Glutamatergic neuron (in vitro differentiated cells): ENCODE results near the gene TMEM247. TPM values are rescaled to one million over a fixed set of nuclear protein-coding genes. Genes with fewer than 3 reads are reported as not detected.

ENCODE experiments used
- DNase-seq: peaks from one replicate; pipeline ENCODE4 v3.0.0; 2022
- H3K27ac Mint-ChIP-seq: one replicate; pipeline ENCODE4 v1.8.0; 2020; ENCODE audit warnings: mild to moderate bottlenecking, mixed read lengths, inconsistent platforms; ENCODE audit not compliant: unreplicated experiment
- H3K27me3 Mint-ChIP-seq: one replicate; pipeline ENCODE4 v1.8.0; 2020; ENCODE audit warnings: mild to moderate bottlenecking, moderate library complexity, mixed read lengths, inconsistent platforms; ENCODE audit not compliant: unreplicated experiment
- H3K36me3 Mint-ChIP-seq: one replicate; pipeline ENCODE4 v1.8.0; 2020; ENCODE audit warnings: mild to moderate bottlenecking, mixed read lengths, inconsistent platforms; ENCODE audit not compliant: unreplicated experiment
- H3K4me1 Mint-ChIP-seq: one replicate; pipeline ENCODE4 v1.8.0; 2020; ENCODE audit warnings: mild to moderate bottlenecking, low read depth, mixed read lengths, inconsistent platforms; ENCODE audit not compliant: unreplicated experiment
- H3K4me3 Mint-ChIP-seq: one replicate; pipeline ENCODE4 v1.8.0; 2020; ENCODE audit warnings: mild to moderate bottlenecking, mixed read lengths, inconsistent platforms; ENCODE audit not compliant: unreplicated experiment
- H3K9me3 Mint-ChIP-seq: one replicate; pipeline ENCODE4 v1.8.0; 2020; ENCODE audit warnings: mild to moderate bottlenecking, moderate library complexity, mixed read lengths, inconsistent platforms; ENCODE audit not compliant: unreplicated experiment
- CTCF ChIP-seq: fragments of 200-600 bp; sonication (generic); IDR thresholded peaks from one replicate; pipeline ENCODE4 v1.5.0; 2021; ENCODE audit not compliant: partially characterized antibody, unreplicated experiment
- total RNA-seq: library from RNA; stranded (reverse); fragmentation: NEBNext Ultra II Directional; extraction: Animal tissue kit (Norgen Biotek cat#: 25700); gene quantifications from one replicate; pipeline ENCODE4 v1.2.1, GENCODE V29; 2021; ENCODE audit not compliant: unreplicated experiment

TMEM247 gene
- total RNA-seq, 1 donor from 2014 or later = not detected

- Mint-ChIP-seq H3K4me1 (no peaks in the 10 kb centered on the region), H3K36me3 (peaks cover 6% of the 10 kb centered on the region), H3K4me3 (no peak overlapping the region), H3K27me3 (peaks cover 5% of the 10 kb centered on the region), H3K27ac (no peak overlapping the region), H3K9me3 (peaks cover 5% of the 10 kb centered on the region)
- DNase-seq = no peak
- TF ChIP-seq CTCF = no peak
Observed at GRCh38 chr2:46508312-46508711, 28.9 kb downstream of the TMEM247 start.

GRCh38 chr2:46508759-46509158 lies 29.4 kb downstream of the TMEM247 start:
- no peak overlapping the region for H3K4me3 Mint-ChIP-seq
- no peak for DNase-seq
- peaks cover 6% of the 10 kb centered on the region for H3K36me3 Mint-ChIP-seq
- no peak for TF ChIP-seq CTCF
- no peaks in the 10 kb centered on the region for H3K4me1 Mint-ChIP-seq
- peaks cover 3% of the 10 kb centered on the region for H3K27me3 Mint-ChIP-seq
- no peak overlapping the region for H3K27ac Mint-ChIP-seq
- H3K9me3 Mint-ChIP-seq = peaks cover 5% of the 10 kb centered on the region

GRCh38 chr2:46509804-46510203 lies 30.4 kb downstream of the TMEM247 start:
- H3K9me3 Mint-ChIP-seq = peaks cover 5% of the 10 kb centered on the region
- no peak overlapping the region for H3K4me3 Mint-ChIP-seq
- H3K4me1 Mint-ChIP-seq = no peaks in the 10 kb centered on the region
- no peak overlapping the region for H3K27ac Mint-ChIP-seq
- peaks cover 11% of the 10 kb centered on the region for H3K36me3 Mint-ChIP-seq
- peaks cover 2% of the 10 kb centered on the region for H3K27me3 Mint-ChIP-seq
- no peak for TF ChIP-seq CTCF
- DNase-seq = no peak

- no peak for TF ChIP-seq CTCF
- H3K9me3 Mint-ChIP-seq = peaks cover 7% of the 10 kb centered on the region
- H3K27me3 Mint-ChIP-seq = peaks cover 2% of the 10 kb centered on the region
- no peak overlapping the region for H3K4me3 Mint-ChIP-seq
- H3K27ac Mint-ChIP-seq = no peak overlapping the region
- DNase-seq = no peak
- peaks cover 18% of the 10 kb centered on the region for H3K36me3 Mint-ChIP-seq
- H3K4me1 Mint-ChIP-seq = no peaks in the 10 kb centered on the region
Observed at GRCh38 chr2:46510598-46511177, 31.3 kb downstream of the TMEM247 start.

GRCh38 chr2:46512185-46512584 lies 32.8 kb downstream of the TMEM247 start:
- TF ChIP-seq CTCF = no peak
- H3K36me3 Mint-ChIP-seq = peaks cover 21% of the 10 kb centered on the region
- H3K4me1 Mint-ChIP-seq = no peaks in the 10 kb centered on the region
- no peak overlapping the region for H3K27ac Mint-ChIP-seq
- peaks cover 12% of the 10 kb centered on the region for H3K9me3 Mint-ChIP-seq
- no peak overlapping the region for H3K4me3 Mint-ChIP-seq
- H3K27me3 Mint-ChIP-seq = peaks cover 2% of the 10 kb centered on the region
- DNase-seq = no peak
